ENCODE results near the gene TMEM63C. TPM values are rescaled to one million over a fixed set of nuclear protein-coding genes. Genes with fewer than 3 reads are reported as not detected.

The TMEM63C gene
- total RNA-seq, 2 donors from 2014 or later = 22.4 to 43.0 TPM

DNA sequence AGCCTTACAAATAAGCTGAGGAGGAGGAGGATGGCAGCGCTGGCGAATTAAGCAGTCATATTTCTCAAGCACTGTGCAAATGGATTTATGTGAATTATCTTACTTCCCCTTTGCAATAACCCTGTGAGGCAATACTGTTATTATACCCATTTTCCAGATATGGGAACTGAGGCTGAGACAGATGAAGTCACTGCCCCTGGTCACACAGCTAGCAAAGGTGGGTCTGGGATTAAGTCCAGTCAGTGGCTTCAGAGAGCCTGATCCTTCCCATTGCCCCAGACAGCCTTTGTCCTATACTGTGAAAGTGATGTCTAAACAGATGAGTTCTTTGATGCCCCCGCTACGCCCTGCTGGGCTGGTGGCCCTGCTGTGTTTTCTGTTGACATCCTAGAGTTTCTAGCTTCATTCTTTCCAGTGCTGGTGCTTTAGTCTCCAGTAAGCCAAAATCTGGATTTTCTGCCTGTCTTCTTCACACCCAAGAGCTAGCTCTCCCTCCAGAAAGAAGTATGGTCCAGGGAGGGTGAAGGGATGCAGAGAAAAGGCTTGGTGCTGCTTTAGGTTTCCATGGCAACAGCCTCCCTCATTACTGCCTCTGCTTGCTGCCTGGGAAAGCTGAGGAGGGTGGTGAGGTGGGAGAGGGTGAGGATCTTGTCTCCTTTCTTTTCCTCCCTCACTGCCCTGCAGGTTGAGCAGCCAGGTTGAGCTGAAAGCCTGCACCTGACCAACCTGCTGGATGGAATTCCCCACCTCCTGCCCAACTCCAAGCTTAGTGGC is 30.7 kb downstream of the TMEM63C start:
- intact Hi-C loops (cut with DNase I, micrococcal nuclease) = no loop called here
- ATAC-seq = no peak
- no peak for DNase-seq

DNA sequence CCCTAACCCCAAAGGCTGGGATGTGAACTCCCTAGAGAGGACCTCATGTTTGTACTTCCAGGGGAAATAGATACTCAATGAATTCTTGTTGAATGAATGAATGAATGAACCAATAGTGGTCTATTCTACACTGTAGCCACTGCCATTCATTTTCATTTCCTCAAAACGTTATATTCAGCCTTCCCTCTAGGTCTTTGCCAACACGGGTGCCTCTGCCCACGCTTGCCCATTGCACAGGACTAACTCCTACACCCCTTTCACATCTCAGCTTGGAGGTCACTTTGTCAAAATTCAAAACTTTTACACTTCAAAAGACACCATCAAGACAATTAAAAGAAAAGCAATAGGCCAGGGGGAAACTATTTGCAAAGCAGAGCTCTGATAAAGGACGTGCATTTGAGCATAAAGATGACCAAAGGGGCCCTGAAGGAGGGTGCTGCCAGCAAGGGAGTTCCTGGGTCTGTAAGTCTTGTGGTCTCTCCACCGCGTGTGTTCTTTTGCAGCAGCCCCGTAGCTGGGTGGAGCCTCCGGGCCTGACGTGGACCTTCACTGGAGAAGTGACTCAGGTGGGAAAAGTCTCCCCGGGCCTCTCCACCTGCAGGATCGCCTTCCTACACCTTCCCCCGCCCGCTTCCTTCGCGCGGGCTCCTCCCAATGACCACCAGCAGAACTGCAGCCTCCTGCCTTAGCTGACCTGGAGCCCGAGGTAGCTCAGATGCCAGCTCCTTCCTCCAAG is 31.5 kb downstream of the TMEM63C start:
- peak in 1 of 2 donors; percentile 56 for DNase-seq
- peak; percentile 89 for ATAC-seq
- intact Hi-C loops (cut with DNase I, micrococcal nuclease) = no loop called here

DNA sequence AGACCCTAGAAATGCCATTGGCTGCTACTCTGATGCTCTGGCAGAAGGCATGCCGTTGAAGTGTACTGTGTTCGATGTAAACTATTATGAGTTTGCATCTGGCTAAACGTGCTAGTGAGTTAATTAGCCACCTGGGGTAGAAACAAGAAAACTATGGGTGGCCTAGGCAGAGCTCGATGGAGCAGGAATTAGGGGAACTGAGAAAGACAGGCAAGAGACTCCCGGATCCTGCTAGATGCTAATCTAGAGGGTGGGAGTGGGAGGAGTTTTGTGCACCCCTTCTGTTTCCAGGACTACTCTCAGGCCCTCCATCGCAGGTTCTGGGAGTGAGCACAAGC is 32.0 kb downstream of the TMEM63C start:
- ATAC-seq (no peak), DNase-seq (no peak)
- intact Hi-C loops (cut with DNase I, micrococcal nuclease) = no loop called here

DNA sequence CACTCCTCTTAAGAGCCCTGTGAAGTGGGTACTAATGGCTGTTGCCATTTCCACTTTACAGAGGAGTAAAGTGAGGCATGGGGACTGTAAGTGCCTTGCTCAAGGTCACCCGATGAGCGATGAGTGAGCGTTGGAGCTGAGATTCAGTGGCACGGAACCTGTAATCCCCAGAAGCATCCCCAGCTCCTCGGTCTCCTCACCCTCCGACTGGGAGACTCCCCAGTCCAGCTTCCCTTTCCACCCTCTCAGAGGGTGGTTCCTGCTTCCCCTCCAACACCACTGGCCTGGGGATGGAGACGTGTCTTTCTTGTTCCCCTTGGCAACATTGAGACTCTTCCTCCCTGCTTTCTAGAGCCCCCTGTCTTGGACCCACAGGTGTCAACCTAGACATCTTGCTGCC is 32.6 kb downstream of the TMEM63C start:
- intact Hi-C loops (cut with DNase I, micrococcal nuclease) = no loop called here
- ATAC-seq (no peak), DNase-seq (no peak)

DNA sequence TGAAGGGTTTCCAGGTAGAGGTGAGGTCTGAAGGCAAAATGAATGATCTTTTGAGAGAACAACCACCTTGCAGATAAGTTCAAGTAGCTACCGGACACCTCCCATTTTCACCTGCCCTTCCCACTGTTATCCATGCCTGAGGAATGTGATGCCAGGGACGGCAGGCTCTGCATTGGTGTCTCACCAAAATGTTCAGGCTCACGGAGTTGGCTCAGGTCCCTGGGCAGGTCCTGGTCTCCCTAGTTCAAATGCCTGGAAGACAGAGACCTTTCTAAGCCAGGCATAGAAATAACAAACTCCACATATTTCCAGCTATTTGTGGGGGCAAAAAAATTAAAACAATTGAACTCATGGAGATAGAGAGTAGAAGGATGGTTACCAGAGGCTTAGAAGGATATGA is 36.0 kb downstream of the TMEM63C start:
- intact Hi-C loops (cut with DNase I, micrococcal nuclease) = no loop called here
- DNase-seq (no peak), ATAC-seq (no peak)

DNA sequence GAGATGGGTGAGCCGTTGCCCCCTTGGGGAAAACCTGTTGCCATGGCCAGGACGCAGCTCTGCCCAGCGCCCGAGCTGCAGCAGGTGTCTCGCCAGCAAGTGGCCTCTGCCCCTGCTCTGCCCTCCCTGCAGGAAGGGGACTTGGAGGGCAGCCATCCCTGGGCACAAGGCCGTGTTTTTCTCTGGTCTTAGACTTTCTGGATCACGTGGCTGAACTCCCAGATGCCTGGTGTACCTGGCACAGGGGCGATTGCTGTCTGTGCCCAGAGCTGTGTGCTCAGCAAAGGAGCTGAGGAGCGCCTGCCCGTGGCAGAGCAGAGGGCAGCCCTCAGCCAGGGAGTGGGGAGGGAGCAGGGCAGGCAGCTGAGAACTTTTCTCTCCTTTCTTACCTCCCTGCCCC is 38.0 kb downstream of the TMEM63C start:
- no peak for ATAC-seq
- intact Hi-C loops (cut with DNase I, micrococcal nuclease) = no loop called here
- DNase-seq = no peak

DNA sequence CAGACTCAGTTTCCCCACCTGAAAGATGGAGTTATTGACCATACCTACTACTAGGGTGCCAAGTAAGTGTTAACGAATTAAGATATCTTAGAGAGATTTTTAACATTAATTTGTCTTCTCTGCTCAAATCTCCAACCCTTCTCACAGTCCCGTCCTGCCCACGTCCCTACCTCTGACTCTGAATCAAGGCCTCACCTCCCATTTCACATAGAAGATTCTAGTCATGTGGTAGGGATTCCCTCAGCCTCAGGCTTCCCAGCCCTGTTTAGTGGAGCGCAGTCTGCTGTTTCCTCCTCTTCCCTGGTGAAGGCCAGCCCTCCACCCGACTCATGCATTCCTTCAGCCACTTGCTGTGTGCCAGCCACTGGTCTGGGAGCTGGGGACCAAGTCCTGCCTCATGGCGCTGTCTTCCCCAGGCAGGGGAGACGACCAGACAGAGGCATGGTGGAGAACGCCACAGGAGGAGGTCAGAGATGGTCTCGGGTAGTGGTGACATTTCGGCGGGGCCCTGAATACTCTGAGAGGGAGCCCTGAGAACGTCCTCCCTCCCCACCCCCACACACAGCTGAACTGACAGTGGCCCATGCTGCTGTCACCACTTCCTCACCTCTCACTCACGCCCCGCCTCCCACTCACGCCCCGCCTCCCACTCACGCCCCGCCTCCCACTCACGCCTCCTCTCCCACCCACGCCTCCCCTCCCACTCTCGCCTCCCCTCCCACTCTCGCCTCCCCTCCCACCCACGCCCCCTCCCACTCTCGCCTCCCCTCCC is 38.8 kb downstream of the TMEM63C start:
- no peak for DNase-seq

DNA sequence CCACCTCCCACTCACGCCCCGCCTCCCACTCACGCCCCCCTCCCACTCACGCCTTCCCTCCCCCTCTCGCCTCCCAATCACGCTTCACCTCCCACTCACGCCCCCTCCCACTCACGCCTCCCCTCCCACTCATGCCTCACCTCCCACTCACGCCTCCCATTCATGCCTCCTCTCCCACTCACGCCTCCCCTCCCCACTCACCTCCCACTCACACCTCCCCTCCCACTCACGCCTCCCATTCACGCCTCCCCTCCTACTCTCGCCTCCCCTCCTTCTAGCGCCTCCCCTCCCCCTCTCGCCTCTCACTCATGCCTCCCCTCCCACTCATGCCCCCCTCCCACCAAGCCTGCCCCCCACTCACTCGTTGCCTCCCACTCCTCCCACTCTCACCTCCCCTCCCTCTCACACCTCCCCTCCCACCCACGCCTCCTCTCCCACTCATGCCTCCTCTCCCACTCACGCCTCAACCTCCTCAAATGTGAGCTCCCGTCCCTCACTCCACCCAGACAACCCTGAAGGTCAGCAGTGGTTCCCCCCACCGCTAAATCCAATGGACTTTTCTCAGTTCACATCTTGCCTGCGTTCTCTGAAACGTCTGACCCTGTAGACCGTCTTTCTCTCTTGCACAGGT is 39.8 kb downstream of the TMEM63C start:
- DNase-seq (no peak), ATAC-seq (no peak)
- intact Hi-C loops (cut with DNase I, micrococcal nuclease) = no loop called here

More for the DNA sequence above, 38.8 kb downstream of the TMEM63C start:
- intact Hi-C loops (cut with DNase I, micrococcal nuclease) = no loop called here
- no peak for ATAC-seq

DNA sequence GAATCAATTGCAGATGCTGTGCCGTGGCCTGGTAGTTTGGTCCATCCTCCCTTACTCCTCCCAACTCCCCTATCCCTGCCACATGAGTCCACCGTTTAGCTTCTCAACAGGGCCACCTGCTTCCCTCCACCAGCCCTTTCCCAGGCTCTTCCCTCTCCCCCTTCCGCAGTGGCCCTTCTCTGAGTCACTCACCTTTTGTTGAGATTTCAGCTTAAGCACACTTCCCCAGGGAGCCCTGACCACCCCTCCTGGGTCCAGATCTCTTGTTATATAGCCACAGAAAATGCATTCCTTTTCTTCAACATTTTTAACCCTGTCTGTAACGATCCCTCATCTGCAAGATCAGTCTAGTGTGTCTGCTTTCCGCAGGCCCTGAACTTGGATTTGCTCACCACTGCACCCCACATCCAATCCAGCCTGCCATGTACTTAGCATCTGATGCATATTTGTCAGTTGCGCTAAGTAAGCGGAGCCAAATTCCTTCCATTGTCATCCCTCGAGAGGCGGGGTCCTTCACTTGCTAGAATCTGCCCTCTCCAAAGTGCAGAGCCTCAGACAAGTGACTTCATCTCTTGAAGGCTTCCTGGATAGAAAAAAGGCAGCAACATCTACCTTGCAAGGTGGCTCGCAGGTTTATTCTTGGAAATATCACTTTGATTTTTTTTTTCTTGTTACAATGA is 41.1 kb downstream of the TMEM63C start:
- intact Hi-C loops (cut with DNase I, micrococcal nuclease) = no loop called here
- DNase-seq = no peak

DNA sequence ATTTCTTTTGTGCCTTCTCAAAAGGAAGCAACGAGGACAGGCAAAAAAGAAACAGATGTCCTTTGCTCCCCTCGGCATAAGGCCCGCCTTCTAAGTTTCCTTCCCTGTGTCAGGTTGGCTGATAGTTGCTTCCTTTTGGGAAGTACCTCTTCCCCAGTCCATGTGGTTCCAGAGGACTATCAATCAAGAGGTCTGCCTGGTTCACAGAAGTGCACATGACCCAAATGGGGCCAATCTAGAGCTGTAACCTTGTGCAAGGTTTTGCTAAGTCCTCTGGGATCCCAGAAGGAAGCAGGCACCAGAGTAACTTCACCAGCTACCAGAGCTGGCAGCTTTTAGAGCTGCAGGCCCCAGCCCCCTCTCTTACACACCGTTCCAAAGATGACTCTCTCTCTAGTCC is 42.6 kb downstream of the TMEM63C start:
- intact Hi-C loops (cut with DNase I, micrococcal nuclease) = no loop called here
- no peak for ATAC-seq
- DNase-seq = no peak

More for the DNA sequence above, 41.1 kb downstream of the TMEM63C start:
- no peak for ATAC-seq

DNA sequence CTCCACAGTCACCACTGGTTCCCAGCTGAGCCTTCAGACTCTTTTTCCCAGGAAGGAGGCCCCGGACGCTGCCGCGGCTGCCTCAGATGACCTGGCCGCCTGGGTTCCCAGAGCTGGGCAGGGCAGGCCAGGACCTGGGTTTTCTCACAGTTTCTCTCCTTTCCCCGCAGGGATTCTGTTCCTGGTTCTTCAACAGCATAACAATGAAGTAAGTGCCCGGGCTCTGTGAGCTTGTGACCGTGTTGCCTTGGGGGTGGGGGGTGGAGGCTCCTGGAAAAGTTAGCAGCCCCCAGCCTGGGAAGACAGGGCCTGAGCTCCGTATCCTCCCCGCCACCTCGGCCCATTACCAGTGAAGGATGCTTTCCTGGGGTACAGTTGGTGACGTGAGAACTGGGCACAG is 43.7 kb downstream of the TMEM63C start:
- DNase-seq (no peak), ATAC-seq (no peak)
- intact Hi-C loops (cut with DNase I, micrococcal nuclease) = no loop called here

DNA sequence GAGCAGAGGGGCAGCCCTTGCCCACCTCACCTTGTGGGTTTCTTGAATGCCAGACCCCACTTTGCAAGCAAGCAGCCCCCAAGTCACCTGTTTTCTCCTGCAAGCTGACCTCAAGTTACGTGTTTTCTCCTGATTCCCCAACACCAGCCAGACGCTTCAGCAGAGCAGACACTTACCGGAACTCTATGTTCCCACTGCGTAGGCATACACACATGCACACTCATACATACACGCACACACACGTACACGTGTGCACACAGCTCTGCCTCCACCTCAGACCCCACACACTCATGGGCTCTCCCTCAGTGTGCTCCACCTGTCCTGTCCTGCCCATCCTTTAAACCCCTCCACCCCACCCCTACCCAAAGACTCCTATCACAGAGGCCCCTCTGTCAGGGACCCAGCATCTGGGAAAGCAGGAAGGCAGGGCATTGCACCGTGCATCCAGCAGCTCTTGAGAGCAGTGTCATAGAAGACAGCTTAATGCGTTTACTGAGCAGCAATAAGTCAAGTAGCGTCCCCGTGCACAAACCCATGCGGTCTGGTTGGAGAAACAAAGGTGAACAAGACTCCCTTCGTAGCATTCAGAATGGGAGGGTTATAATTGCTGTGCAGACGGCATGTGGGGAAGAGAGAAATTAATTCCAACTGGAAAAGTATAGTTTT is 44.4 kb downstream of the TMEM63C start:
- ATAC-seq (no peak), DNase-seq (no peak)
- intact Hi-C loops (cut with DNase I, micrococcal nuclease) = no loop called here

DNA sequence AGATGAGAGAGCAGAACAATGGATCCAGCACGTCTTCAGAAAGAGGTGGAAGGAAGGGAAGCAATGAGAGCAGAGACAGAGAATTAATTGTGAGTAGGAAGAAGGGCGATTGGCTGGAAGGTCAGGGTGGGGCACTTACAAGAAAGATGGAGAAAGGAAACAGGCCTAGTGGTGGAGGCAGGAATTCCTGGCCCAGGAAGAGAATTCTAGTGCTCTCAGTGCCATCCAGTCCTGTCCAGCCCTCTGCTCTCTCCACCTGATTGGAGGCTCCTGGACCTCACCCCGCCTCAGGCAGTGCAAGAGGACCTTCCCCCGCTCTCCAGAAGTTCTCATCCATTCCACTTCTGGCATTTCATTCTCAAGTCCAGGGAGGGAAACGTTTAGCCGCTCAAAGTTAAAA is 46.5 kb downstream of the TMEM63C start:
- intact Hi-C loops (cut with DNase I, micrococcal nuclease) = no loop called here
- DNase-seq (no peak), ATAC-seq (no peak)

DNA sequence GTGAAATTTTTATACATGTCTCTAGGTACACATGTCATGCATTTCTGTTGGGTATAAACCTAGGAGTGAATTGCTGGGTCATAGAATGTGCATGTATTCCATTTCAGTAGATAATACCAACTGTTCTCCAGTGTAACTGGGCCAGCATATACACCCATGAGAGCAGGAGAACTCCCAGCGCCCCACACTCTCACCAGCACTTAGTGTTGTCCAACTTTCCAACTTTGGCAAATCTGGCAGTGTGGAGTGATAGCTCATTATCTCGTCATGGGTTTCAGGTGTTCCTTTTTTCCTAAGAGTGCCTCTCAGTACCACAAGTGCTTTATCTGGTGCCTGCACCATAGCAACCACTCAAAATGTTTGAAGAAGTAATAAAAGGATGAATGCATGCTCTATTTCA is 49.3 kb downstream of the TMEM63C start:
- intact Hi-C loops (cut with DNase I, micrococcal nuclease) = no loop called here
- no peak for DNase-seq
- no peak for ATAC-seq

DNA sequence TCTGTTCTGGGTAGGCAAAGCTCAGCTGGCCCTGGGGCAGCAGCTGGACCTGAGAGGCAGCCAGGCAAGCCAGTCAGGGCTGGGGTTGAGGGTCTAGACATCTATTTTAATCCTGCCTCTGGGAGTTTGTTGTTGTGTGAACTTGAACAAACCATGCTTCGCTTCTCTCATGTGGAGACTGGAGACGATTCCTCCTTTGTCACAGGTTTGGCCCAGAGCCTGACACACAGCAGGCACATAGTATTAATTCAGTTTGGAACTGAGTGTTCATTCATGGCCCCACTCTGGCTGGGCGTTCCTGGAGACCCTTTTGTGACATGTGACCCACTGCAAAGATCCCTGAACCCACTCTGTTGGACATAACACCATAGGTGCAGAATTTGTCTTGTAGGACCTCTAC is 50.1 kb downstream of the TMEM63C start:
- ATAC-seq = no peak
- intact Hi-C loops (cut with DNase I, micrococcal nuclease) = no loop called here
- DNase-seq = no peak

DNA sequence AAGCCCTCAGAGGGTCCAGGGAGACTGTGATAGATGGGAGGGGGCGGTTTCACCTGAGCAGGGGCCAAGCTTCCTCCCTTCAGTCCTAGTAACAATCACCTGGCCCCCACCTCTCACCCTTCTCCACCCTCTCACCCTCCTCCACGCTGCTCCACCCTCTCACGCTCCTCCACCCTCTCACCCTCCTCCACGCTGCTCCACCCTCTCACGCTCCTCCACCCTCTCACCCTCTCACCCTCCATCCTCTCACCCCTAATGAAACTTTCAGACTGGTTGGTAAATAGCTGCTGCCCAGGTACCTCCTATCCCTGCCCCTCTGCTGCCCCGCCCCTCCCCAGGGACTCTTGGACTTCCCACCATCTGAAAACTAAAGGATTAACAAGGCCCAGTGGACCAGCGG is 55.2 kb downstream of the TMEM63C start:
- intact Hi-C loops (cut with DNase I, micrococcal nuclease) = no loop called here
- ATAC-seq = no peak
- no peak for DNase-seq

DNA sequence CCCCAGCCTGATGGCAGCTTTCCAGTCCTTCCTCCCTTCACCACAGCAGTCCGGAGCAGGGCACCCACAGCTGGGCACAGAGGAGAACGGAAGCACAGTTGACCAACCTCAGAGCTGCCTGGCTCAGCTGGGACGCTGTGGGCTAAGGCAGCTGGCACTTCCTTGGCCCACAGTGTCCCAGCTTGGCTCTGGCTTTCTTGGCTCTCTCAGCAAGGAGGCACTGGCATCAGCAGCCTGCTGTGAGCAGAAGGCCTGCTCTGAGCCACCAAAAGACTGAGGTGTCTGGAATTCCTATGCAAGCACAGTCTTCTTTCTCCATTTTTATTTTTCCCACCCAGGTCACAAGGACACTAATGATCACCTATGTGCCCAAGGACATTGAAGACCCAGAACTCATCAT is 56.8 kb downstream of the TMEM63C start:
- DNase-seq = no peak
- no peak for ATAC-seq
- intact Hi-C loops (cut with DNase I, micrococcal nuclease) = no loop called here

DNA sequence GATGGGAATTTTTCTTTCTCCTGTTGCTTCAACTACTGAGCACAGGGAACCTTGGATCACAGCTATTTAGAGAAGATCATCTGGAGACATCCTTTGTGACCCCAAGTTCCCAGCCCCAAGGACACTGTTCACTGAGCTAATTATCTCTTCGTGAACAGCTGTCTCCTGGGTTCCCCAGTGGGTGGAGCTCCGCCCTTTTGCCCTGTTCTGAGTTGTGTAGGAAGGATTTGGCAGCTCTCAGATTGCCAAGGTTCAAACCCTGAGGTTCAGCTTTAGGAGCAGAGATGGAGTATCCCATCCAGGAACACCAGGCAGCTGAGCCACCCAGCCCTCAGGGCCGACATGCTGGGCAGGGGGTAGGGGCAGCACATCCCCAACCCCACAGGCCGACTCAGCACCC is 57.4 kb downstream of the TMEM63C start:
- ATAC-seq = no peak
- intact Hi-C loops (cut with DNase I, micrococcal nuclease) = no loop called here
- no peak for DNase-seq

DNA sequence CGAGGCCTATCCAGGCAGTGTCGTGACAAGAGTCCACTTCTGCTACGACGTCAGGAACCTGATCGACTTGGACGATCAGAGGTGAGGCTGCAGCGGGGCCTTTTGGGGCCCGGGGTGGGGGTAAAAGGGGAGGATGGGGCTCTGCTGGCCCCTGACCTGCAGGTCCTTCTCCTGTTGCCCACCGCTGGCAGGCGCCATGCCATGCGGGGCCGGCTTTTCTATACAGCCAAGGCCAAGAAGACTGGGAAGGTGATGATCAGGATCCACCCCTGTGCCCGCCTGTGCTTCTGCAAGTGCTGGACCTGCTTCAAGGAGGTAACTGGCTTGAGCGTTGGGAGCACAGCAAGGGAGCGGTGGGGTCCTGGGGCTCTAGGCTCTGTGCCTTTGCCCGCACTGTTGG is 57.8 kb downstream of the TMEM63C start:
- intact Hi-C loops (cut with DNase I, micrococcal nuclease) = no loop called here
- no peak for ATAC-seq
- no peak for DNase-seq

All from left colon (tissue), 2 donors.